C4-2B (cell line): Measurements from ENCODE around the gene SYN1.

Source experiments
- ZFX ChIP-seq: fragments of 450-650 bp; IDR thresholded peaks from 2 replicates; pipeline ENCODE4 v1.6.1; 2017
- TF ChIP-seq, protein P1 (sequence below): fragments of 450-650 bp; conservative IDR thresholded peaks from 2 replicates; pipeline ENCODE4 v1.5.1; 2017; ENCODE audit warnings: mild to moderate bottlenecking

DNA sequence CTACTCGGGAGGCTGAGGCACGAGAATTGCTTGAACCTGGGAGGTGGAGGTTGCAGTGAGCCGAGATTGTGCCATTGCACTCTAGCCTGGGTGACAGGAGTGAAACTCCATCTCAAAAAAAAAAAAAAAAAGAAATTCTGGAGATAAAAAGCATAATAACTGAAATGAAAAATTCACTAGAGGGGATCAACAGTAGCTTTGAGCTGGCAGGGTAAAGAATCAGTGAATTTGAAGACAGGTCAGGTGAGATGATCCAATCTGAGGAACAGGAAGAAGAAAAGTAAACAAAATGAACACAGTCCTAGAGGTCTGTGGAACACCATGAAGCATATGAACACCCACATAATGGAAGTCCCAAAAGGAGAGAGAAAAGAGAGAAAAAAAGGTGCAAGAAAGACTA lies 22.4 kb downstream of the SYN1 start:
- TF ChIP-seq, protein P1, sequence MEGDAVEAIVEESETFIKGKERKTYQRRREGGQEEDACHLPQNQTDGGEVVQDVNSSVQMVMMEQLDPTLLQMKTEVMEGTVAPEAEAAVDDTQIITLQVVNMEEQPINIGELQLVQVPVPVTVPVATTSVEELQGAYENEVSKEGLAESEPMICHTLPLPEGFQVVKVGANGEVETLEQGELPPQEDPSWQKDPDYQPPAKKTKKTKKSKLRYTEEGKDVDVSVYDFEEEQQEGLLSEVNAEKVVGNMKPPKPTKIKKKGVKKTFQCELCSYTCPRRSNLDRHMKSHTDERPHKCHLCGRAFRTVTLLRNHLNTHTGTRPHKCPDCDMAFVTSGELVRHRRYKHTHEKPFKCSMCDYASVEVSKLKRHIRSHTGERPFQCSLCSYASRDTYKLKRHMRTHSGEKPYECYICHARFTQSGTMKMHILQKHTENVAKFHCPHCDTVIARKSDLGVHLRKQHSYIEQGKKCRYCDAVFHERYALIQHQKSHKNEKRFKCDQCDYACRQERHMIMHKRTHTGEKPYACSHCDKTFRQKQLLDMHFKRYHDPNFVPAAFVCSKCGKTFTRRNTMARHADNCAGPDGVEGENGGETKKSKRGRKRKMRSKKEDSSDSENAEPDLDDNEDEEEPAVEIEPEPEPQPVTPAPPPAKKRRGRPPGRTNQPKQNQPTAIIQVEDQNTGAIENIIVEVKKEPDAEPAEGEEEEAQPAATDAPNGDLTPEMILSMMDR = no peak
- no peak for TF ChIP-seq ZFX
